HG03039 (cell line): ENCODE measurements around the gene CGRRF1.

Experiments used
- ATAC-seq: cut with Tn5 transposase; IDR thresholded peaks from one replicate; pipeline ENCODE4 v1.9.1; 2021; ENCODE audit warnings: mild to moderate bottlenecking, moderate library complexity; ENCODE audit not compliant: unreplicated experiment

The CGRRF1 gene

GRCh38 chr14:54509546-54510501 is at the start of gene CGRRF1:
Gene CGRRF1 (plus strand): TSS chr14:54509906. CDS start chr14:54509960, 54 bp downstream.
- peak; percentile 96 for ATAC-seq

- no peak for ATAC-seq
Observed at GRCh38 chr14:54462048-54462447, 47.7 kb upstream of the CGRRF1 start.

- ATAC-seq, result no peak
Observed at GRCh38 chr14:54465654-54466053, 44.1 kb upstream of the CGRRF1 start.

GRCh38 chr14:54467280-54467679 is 42.4 kb upstream of the CGRRF1 start:
- ATAC-seq, result no peak

- no peak for ATAC-seq
Observed at GRCh38 chr14:54470701-54471100, 39.0 kb upstream of the CGRRF1 start.

GRCh38 chr14:54471641-54472040 is 38.1 kb upstream of the CGRRF1 start:
- ATAC-seq, result no peak

GRCh38 chr14:54472315-54472714 is 37.4 kb upstream of the CGRRF1 start:
- ATAC-seq, result no peak

GRCh38 chr14:54474232-54474793 is 35.4 kb upstream of the CGRRF1 start:
- no peak for ATAC-seq

- no peak for ATAC-seq
Observed at GRCh38 chr14:54475187-54475899, 34.4 kb upstream of the CGRRF1 start.

GRCh38 chr14:54475911-54476310 is 33.8 kb upstream of the CGRRF1 start:
- ATAC-seq, result no peak

- ATAC-seq, result no peak
Observed at GRCh38 chr14:54478636-54479215, 31.0 kb upstream of the CGRRF1 start.

GRCh38 chr14:54480830-54481562 is 28.7 kb upstream of the CGRRF1 start:
- no peak for ATAC-seq

- ATAC-seq, result no peak
Observed at GRCh38 chr14:54481695-54482094, 28.0 kb upstream of the CGRRF1 start.

GRCh38 chr14:54483073-54483745 is 26.5 kb upstream of the CGRRF1 start:
- no peak for ATAC-seq

- no peak for ATAC-seq
Observed at GRCh38 chr14:54483846-54484245, 25.9 kb upstream of the CGRRF1 start.

GRCh38 chr14:54486685-54487084 is 23.0 kb upstream of the CGRRF1 start:
- ATAC-seq, result no peak

- ATAC-seq, result no peak
Observed at GRCh38 chr14:54487771-54488170, 21.9 kb upstream of the CGRRF1 start.

- peak; percentile 1 for ATAC-seq
Observed at GRCh38 chr14:54488318-54488645, 21.4 kb upstream of the CGRRF1 start.

GRCh38 chr14:54488646-54489317 is 20.9 kb upstream of the CGRRF1 start, which contains the start of gene GMFB:
Gene GMFB (minus strand): TSS chr14:54488980. CDS start chr14:54488927, 53 bp downstream.
- peak; percentile 90 for ATAC-seq
